Esophagus mucosa (tissue), 1 donor: ENCODE measurements around the gene APBB1. TPM values are rescaled to one million over a fixed set of nuclear protein-coding genes. Genes with fewer than 3 reads are reported as not detected.

Experiments used
- ATAC-seq: fragments of 200-7000 bp; cut with Tn5 transposase; one replicate; pipeline ENCODE4 v1.9.1; 2020
- total RNA-seq: library from RNA; stranded (reverse); gene quantifications from one replicate; pipeline ENCODE4 v1.2.4, GENCODE V29; 2023
- donor health status: DM: yes; HTN: yes; CAD: no.

Gene APBB1
- total RNA-seq, 1 donor from 2014 or later, result 2.6 TPM

DNA sequence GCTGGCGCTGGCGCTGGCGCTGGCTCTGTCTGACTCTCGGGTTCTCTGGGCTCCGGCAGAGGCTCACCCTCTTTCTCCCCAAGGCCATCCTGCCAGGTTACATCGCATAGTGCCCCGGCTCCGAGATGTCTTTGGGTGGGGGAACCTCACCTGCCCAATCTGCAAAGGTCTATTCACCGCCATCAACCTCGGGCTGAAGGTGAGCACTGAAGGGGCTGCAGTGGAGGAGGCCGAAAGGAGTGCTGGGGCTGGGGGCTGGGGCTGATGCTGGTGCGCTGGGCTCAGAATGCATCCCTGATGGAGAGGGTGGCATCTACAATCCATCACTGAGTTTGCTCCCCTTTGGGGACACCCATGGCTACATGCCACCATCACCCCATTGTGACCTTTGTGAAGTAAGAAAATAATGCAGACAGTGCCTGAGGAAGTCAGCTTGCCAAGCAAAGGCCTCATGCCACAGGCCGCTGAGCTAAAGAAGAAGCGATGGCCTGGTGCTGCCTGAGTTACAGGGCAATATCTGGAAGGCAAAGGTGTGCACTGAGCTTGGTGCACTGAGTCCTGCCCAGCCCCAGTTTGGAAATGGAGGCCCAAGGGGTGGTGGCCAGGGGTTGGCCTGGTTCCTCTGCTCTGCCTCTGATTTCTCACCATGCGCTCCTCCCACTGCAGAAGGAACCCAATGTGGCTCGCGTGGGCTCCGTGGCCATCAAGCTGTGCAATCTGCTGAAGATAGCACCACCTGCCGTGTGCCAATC, 28.0 kb downstream of the APBB1 start:
- ATAC-seq, result no peak

DNA sequence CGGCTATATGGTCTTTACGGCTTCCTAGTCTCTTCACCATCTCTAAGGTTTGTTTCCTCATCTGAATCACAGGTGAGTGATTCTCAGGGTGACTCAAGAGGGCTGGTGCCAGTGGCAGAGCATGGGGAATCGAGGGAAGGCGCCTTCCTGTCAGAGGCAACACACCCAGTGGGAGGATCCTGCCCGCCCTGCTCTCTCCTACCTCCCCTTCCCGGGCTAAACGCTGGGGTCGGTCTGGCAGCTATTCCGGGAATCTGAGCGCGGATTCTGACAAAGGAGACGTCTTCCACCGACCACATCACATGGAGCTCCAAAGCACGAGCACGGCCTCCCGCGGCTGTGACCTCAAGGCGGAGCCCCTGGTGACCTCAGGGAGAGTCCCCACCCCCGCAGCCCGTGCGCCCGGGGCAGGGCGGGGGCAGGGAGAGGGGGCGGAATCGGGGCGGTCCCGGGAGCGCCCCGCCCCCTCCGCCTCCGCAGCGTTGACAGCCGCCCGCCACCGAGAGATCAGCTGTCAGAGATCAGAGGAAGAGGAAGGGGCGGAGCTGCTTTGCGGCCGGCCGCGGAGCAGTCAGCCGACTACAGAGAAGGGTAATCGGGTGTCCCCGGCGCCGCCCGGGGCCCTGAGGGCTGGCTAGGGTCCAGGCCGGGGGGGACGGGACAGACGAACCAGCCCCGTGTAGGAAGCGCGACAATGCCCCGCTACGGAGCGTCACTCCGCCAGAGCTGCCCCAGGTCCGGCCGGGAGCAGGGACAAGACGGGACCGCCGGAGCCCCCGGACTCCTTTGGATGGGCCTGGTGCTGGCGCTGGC, 28.8 kb downstream of the APBB1 start, which contains the start of gene SMPD1:
Gene SMPD1 (plus strand): TSS at position 570 of the 813 bp plus-strand sequence. CDS start 125 bp downstream, at position 695.
- peak; percentile 99 for ATAC-seq

DNA sequence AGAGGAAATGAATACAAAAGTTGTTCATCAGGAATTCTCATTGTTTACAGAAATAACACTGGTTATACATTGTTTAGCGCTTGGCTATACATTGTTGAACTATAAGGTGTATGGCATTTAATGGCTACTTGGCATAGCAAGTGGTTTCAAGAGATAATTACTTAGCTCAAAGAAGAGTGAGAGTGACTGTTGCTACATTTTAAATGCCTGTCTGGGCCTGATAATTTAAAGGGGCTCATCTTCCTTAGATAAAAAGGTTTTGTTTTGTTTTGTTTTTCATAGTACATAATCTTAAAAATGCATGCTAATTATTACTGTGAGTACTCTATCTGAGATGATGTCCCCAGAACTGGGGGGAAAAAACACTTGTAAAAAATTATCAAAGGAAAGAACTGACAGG, 30.1 kb downstream of the APBB1 start:
- no peak for ATAC-seq

DNA sequence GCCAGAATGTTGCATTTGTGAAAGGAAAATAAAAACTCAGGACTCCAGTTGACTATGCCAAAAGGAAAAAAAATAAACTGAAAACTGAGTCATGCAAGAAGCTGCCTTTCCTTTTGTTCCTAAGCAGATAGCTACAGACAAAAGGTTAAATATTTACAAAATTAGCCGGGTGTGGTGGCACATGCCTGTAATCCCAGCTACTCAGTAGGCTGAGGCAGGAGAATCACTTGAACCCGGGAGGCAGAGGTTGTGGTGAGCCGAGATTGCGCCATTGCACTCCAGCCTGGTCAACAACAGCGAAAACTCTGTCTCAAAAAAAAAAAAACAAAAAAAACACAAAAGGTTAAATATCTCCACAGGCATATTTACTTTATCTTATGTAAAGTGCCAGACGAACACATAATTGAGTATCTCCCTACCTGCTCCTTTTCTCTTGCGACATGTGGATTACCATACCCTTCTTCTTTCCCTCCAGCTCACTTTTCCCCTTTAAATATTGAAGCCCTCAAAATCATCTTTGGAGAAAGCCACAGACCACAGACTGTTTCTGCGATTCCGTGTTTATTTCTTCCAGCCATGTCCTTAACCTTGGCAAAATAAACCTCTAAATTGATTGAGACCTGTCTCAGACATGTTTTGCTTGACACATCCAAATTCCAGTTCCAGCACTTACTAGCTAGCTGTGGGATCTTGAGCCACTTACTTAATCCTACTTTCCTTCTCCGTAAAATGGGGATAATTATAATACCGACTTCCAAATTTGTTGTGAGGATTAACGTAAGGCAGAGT, 30.9 kb downstream of the APBB1 start:
- ATAC-seq, result no peak

DNA sequence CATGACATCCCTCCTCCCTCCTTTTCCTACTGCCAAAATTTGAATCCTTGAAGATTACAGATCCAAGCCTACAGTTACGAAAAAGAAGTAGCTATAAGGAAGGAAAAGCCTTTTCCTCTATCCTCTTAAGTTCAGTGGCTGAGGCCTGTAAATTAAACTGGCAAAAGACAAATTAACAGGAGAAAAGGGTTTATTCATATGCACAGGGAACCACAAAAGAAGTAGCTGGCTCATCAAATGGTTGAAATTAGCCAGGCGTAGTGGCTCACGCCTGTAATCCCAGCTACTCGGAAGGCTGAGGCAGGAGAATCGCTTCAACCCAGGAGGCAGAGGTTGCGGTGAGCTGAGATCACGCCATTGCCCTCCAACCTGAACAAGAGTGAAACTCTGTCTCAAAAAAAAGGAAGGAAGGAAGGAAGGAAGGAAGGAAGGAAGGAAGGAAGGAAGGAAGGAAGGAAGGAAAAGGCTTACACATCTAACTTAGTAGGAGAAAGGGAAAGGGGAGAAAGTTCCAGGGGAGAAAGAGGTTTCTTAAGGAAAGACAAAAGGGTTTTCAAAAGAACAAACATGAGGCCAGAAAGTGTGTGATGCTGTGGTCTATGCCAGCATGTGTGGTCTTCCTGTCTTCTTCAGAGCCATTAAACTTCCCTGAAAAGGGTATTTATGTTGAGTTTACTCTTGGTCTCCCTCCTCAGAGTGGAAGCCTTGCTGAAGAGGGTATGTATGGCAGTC, 33.7 kb downstream of the APBB1 start:
- no peak for ATAC-seq

DNA sequence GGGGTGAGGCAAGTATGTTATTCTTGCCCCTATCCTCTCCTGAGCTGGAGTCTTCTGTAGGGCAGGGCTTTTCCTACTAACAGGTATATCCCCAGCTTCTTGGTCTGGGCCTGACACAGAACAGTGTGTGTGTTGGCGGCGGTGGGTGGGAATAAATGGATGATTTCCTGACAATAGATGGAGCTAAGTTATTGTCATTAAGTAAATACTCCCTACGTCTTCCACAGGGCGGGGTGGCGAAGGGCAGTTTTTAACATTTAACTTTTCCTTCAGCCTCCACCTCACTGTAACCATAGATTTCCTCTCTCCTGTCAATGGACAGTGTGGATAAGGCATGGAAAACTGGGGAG, 40.3 kb downstream of the APBB1 start:
- ATAC-seq, result no peak

DNA sequence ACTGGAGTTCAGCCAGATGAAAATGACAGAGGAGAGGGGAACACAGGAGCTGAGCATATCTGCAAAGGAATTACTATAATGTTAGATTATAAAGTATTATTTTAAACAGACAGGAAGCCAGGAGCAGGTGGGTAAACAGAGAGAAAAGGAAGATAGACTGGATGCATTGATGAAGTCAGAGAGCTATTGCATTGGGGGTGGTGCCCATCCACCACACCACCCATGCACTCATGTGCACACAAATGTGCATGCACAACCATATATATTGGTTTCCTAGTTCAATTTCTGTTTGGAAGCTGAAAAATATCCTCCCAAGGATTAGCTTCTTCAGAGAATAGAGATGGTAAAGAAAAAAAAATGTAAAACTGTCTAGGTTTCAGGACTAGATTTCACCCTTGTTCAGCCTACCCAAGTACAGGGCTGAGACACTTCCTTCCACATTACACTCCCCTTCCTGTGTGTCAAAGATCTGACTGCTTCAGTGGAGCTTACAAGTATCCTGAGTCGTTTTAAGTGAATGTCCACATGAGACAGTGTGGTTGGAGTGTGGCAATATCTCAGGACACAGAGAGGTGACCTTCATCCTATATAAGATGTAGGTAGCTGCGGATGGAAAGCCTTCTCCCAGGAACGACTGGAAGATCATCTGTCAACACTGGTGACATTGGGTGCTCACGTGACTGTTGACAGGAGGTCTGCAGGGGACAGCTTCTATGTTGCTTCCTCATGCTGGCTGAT, 40.8 kb downstream of the APBB1 start:
- ATAC-seq, result peak; percentile 39

DNA sequence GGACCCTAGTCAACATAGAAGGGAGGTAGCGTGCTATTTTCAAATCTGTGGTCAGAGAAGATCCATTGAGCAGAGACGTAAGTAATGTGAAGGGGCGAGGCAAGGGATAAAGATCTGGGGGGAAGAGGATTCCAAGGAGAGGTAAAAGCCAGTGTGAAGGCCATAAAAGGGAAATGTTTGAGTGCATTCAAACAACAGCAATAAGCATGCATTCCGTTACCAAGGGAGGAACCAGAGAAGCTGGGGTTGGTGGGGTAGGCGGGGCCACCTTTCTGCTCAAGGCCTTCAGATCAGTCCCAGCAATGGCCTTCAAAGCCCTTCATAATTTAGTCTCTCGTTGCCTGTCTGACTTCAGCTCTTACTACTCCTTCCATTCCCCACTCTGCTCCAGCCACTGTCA, 47.1 kb downstream of the APBB1 start:
- no peak for ATAC-seq

DNA sequence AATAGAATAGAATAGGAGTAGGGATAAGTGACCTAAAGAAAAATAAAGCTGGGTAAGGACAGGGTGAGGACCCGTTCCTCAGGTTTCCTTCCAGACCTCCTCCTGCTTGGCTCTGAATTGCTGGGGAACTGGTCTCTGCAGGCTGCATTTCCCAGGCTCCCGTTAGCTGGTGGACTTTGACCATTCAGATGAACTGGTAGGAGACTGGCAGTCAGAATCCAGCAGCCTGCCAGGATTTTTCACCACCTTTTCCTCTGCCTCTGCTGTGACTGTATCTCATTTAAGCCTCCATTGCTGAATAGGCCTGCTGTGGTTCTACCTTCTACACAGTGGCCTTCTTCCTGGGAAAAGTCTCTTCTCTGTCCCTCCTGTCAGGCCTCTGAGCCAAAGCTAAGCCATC, 53.2 kb downstream of the APBB1 start:
- ATAC-seq, result no peak

DNA sequence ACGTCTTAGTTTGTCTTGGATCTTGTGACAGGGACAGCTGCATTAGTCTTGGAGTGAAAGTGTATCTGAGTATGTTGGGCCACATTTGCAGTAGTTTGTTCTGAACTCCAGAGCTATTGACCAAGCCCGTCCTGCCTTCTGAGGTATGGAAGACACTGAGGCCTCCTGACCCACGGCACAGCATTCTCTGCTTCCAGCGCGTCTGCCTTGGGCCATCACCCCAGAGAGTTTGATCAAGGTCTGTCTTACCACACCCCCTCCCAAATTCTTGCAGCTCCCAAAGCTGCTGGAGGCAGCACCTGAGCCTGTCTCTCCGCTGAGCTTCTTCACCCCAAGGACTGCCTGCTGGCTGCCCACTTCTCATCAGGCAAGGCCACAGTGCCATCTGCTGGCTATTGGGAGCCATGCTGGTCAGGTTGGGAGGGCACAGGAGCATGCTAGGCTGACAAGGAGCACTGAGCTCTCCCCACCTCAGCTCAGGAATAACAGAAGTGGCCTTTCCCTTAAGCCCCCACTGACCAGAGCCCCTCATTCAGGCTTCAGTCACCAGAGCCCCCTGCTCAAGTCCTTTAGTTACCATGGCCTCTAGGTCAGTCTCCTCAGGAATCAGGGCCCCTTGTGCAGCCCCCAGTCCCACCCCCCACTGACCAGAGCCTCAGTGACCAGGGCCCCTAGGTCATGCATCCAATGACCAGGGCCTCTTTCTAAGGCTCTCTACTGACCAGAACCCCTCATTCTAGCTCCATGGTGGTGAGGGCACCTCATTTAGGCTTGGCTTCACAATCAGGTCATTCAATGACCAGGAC, 55.8 kb downstream of the APBB1 start:
- ATAC-seq, result peak; percentile 91

DNA sequence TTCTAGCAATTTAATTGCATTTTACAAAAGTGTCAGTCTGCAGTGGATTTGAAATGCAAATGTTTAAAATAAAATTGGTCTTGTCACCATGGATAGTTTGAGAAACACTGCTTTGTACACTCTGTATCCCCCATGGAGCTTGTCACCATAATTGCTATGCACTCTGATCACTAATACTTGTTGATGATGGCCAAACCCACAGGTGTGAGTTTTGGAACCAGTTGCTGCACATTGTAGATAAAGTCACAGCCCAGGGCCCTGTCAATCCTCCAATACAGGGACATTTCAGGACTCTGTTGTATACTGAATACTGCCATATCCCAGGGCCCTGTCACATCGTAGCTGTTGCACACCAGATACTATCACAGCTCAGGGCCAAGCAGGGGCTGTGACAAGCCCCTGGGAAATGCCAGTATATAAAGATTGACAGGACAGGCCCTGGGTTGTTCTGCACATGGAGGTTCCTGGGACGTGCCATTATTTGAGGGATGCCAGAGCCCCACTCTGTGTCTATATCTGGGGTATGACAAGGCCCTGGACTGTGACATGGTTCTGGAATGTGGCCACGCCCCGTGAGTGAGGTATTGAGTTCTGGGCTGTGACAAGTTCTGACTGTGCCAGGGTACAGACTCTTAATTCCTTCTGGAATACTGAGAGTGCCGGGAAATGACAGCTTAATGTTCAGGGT, 56.6 kb downstream of the APBB1 start:
- ATAC-seq, result no peak

DNA sequence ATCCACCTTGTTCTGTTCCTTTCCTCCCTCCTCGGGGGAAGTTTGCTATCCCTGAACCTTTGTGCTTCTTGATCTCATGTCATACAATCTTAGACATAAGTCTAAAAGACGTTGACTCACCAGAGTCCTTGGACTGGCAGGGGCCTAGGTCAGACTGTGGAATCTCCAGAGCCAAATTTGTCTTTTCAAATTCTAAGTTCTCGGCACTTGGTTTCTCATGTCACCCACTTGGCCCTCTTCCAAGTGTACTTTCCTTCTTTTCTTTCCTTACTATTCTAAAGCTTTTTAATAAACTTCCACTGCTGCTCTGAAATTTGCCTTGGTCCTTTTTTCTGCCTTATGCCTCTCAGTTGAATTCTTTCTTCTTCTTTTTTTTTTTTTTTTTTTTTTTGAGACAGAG, 58.7 kb downstream of the APBB1 start:
- no peak for ATAC-seq

DNA sequence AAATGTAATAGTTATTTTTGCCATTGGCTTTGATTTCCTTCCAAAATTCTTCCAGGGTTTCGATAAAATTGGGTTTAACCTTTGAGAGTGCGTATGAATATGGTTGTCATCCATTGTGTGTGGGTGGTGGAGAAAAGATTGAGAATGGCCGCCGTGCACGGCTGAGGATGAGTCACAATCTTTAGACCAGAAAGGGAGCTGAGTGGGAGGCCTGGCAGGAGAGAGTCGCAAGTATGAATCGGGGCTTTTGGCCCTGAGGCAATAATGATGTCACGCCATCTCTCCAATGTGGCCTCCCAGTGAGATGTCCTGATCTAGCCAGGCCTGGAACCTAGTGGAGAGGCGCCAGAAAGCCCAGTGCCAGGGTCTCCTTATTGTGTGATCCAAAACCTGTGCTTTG, 61.7 kb downstream of the APBB1 start:
- ATAC-seq, result peak; percentile 35

DNA sequence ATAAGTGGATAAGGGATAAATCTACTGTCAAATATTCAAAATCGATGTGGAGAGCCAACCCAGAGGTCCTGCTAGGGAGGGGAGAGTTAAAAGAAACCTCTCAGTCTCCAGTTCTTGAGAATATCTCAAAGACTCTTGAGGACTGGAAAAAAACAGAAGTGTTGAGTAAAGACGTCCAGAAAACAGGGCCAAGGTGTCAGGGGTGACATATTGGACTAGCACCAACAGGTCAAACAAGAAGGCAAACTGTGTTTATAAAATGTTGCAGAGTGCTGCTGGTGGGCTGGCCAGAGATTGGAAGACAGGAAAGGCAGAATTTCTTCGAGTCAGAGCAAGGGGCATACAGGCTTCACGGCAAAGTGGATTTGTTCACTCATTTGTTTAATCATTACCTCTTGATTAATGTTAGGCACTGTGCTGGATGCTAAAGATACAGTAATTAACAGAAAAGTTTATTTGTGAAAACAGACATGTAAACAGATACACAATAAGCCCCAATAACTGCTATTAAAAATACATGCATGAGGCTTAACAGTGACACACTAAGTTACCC, 62.3 kb downstream of the APBB1 start:
- no peak for ATAC-seq

DNA sequence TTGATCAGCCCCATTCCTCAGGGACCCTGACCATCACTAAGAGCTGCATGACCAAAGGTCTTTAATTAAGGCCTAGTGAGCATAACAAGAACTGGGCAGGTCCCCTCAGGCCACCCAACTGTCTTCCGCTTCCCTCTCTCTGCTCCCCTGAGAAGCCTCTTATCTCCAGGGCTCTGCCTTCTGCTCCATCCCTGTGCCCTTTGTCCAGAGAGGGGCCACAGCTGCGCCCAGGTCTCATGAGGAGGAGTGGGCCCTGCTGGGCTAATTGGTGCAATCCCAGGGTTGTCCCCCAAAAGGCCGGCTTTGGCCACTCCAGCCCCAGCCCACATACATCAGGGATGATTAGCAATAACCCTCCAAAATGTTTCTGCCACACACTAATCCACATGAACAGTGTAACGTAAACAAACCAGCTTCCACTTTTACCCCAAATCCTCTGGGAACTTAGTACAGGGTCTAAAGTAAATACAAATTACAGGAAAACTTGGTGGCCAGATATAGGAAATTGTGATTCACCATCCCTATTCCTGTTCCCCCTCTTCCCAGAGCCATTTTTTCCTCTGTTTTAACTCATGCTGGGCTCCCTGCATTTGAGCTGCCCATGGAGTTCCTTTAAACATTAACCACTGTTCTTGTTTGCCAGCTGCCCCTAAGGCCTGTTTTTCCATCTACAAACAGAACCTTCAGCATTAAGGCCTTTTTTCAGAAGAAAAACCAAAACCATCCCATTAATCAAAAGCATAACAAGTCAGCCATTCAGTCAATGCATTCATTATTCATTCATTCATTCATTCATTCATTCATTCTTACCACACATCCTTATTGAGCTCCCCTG, 64.0 kb downstream of the APBB1 start:
- no peak for ATAC-seq

DNA sequence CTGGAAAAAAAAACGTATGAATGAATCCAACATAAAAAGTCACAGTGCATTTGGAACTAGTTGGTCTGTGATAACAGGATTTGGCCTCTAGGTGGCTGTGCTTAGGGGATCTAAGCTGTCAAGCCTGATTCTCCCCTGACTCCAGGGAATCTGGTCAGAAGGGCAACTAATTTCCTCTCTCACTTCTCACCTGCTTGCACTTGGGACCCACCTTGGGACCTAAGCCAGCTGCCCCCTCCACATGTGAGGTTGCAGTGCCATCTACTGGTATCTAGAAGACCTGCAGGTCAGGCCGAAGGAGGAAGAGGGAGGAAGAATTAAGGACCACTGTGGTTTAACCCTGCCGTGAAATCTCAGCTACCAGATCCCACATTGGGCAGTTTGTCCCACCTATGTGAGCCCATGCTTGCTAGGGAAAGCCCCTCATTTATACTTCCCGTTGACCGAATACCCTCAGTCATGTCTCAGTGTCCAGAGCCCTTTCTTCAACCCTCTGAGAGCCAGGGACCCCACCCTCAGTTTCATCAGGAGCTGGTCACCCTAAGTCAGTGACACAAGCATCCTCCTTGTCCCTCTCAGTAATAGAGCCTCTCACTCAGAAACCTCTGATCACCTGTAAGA, 65.4 kb downstream of the APBB1 start:
- peak; percentile 60 for ATAC-seq

DNA sequence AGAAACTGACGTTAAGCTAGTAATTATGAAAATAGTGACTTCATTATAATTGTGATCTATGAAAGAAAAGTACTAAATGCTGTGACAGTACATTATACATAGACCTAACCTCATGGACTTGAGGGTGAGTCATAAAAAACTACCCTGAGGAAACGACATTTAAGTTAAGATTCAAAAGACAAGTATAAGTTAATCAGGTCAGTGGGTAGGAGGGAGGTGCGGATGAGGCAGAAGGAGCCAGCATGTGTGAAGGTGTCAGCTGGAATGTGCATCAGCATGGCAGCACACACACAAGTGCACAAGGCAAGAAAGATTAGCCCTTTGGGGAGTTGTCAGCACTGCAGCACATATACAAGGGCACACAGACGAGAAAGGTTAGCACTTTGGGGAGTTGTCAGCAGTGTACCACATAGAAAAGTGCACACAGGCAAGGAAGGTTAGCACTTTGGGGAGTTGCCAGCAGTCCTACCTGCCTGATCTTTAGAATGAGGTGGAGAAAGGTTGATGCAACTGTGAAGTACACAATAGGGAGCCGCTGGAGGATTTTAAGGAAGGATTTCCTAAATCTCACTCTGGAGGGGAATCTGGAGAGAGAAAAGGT, 67.0 kb downstream of the APBB1 start:
- ATAC-seq, result no peak

DNA sequence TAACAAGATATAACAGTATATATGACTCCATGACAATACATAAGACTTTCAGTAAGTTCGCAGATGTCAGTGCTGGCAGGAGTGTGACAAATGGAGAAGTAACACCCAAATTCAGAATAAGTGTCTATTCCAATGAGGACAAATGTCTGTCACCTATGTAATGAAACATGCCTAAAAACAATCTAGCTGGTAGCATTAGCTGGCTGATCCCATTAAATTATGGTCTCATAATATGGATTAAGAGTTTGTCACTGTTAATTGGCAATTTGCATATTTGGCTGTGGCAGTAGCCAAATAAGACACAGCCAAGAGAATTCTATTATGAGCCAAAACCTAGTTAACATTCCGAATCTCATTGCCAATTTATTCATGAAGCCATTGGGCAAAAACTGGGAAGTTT, 68.4 kb downstream of the APBB1 start:
- no peak for ATAC-seq
